ENCODE data around the gene EVI5L. TPM values are rescaled to one million over a fixed set of nuclear protein-coding genes. Genes with fewer than 3 reads are reported as not detected.

EVI5L gene
- total RNA-seq, 1 experiment from 2014 or later = 29.5 TPM

GRCh38 chr19:7869910-7870511 lies 40.0 kb downstream of the EVI5L start:
- Histone ChIP-seq H3K27ac (ENCODE audit: low read length) (peak overlapping the region; percentile 28; the same call in 1 of the 2 replicates), H3F3A (ENCODE audit: low read length, unreplicated experiment) (peaks cover 10% of the 10 kb centered on the region), H3K9me2 (replicated peaks; ENCODE audit: low read length) (no peaks in the 10 kb centered on the region), H3K4me3 (ENCODE audit: low read length) (peak overlapping the region; percentile 72), H4K20me1 (ENCODE audit: low read length) (no peaks in the 10 kb centered on the region), H3K9ac (ENCODE audit: low read length) (peak overlapping the region; percentile 39), H3K79me2 (ENCODE audit: low read length) (no peaks in the 10 kb centered on the region), H3K9me3 (ENCODE audit: low read length) (no peaks in the 10 kb centered on the region), H2AFZ (ENCODE audit: low read length) (peak overlapping the region; percentile 93), H3K36me3 (ENCODE audit: low read depth, low read length) (no peaks in the 10 kb centered on the region), H3K4me1 (ENCODE audit: insufficient read depth, low read length) (peaks cover 24% of the 10 kb centered on the region), H3K27me3 (ENCODE audit: low read length) (no peaks in the 10 kb centered on the region), H3K4me2 (ENCODE audit: low read length) (peak overlapping the region; percentile 98)
- POLR2A ChIA-PET (ENCODE audit: unreplicated experiment) = interaction anchor here (0.5 to 1.1 kb wide), 4 partner anchors 16 to 39 kb away, joined by 3 to 5 read pairs (median 4); partner anchors contain the start of gene MAP2K7
- intact Hi-C loops (cut with micrococcal nuclease) = loop anchor here (2.0 kb wide), 2 partner anchors 41 to 51 kb away; partner anchors contain the start of gene SNAPC2
- TF ChIP-seq EZH2 (IDR thresholded peaks at IDR 0.05; ENCODE audit: low read length, unreplicated experiment) (no peak), CTCF (conservative IDR thresholded peaks at IDR 0.05; ENCODE audit: low read depth, low read length) (no peak), EZH2phosphoT487 (IDR thresholded peaks at IDR 0.05; ENCODE audit: borderline replicate concordance, low read length) (no peak)
- peak; percentile 12 for ATAC-seq
- CTCF ChIA-PET = interaction anchor here (0.6 to 1.9 kb wide), 11 partner anchors 16 to 382 kb away, joined by 3 to 23 read pairs (median 6); partner anchors contain the start of genes LRRC8E, MAP2K7 and SNAPC2
- BruUV-seq (replicated peaks) = no TSS peak
- DNase-seq = peak; percentile 87

GRCh38 chr19:7870571-7871436 lies 40.8 kb downstream of the EVI5L start:
- Histone ChIP-seq H3K9me2 (replicated peaks; ENCODE audit: low read length) (no peaks in the 10 kb centered on the region), H4K20me1 (ENCODE audit: low read length) (no peaks in the 10 kb centered on the region), H3K27ac (ENCODE audit: low read length) (peak overlapping the region; percentile 16), H3F3A (ENCODE audit: low read length, unreplicated experiment) (peaks cover 10% of the 10 kb centered on the region), H3K27me3 (ENCODE audit: low read length) (no peaks in the 10 kb centered on the region), H3K4me3 (ENCODE audit: low read length) (peak overlapping the region; percentile 31; the same call in 1 of the 2 replicates), H3K4me2 (ENCODE audit: low read length) (peak overlapping the region; percentile 70), H3K4me1 (ENCODE audit: insufficient read depth, low read length) (peaks cover 24% of the 10 kb centered on the region), H3K79me2 (ENCODE audit: low read length) (no peaks in the 10 kb centered on the region), H3K9ac (ENCODE audit: low read length) (no peak overlapping the region), H2AFZ (ENCODE audit: low read length) (peak overlapping the region; percentile 65; the same call in 1 of the 2 replicates), H3K36me3 (ENCODE audit: low read depth, low read length) (no peaks in the 10 kb centered on the region), H3K9me3 (ENCODE audit: low read length) (no peaks in the 10 kb centered on the region)
- ATAC-seq (peak; percentile 4), DNase-seq (peak; percentile 97)
- intact Hi-C loops (cut with micrococcal nuclease) = no loop called here
- TSS peak; percentile 22 for BruUV-seq (replicated peaks)
- TF ChIP-seq EZH2phosphoT487 (IDR thresholded peaks at IDR 0.05; ENCODE audit: borderline replicate concordance, low read length) (no peak), EZH2 (IDR thresholded peaks at IDR 0.05; ENCODE audit: low read length, unreplicated experiment) (no peak), CTCF (conservative IDR thresholded peaks at IDR 0.05; ENCODE audit: low read depth, low read length) (no peak)
- POLR2A ChIA-PET (ENCODE audit: unreplicated experiment) = no interaction called here
- CTCF ChIA-PET = no interaction called here
